H1 (cell line): ENCODE data around the gene CACNA1A. TPM values are rescaled to one million over a fixed set of nuclear protein-coding genes. Genes with fewer than 3 reads are reported as not detected.
A peak's percentile ranks its signal among the peaks of the same experiment; 100 is the strongest.

ENCODE experiments used
- polyA plus RNA-seq, 7 experiments: library from polyadenylated mRNA; depleted of rRNA in 3 of 7; stranded (reverse) in 5 of 7; unstranded in 2 of 7; fragments of >200 nt in 5 of 7; fragments of 200-250 nt in 2 of 7; gene quantifications; 1 replicate in 5 of 7; 2 replicates in 1 of 7; 4 replicates in 1 of 7; pipeline versions ENCODE4 v1.2.1 to v1.2.3, GENCODE V29; 2011 to 2013; ENCODE audit warnings: missing spikeins in 2 of 7, mixed read lengths in 2 of 7
- total RNA-seq: library from RNA; stranded (reverse); fragmentation: NEBNext Ultra II Directional; extraction: Animal tissue kit (Norgen Biotek cat#: 25700); gene quantifications from 2 replicates; pipeline ENCODE4 v1.2.1, GENCODE V29; 2021
- TF ChIP-seq, protein P1 (sequence below): IDR thresholded peaks from 2 replicates; pipeline ENCODE4 v1.6.1; 2012; ENCODE audit warnings: inconsistent platforms

The CACNA1A gene
- total and polyA plus RNA-seq, 2 of the 8 experiments (the other 6 are each of a cell fraction or from before 2014, with no cell fraction given) = 10.7 to 25.3 TPM

GRCh38 chr19:13537454-13537853 is 31.2 kb upstream of the CACNA1A start (continued):
- TF ChIP-seq, protein P1, sequence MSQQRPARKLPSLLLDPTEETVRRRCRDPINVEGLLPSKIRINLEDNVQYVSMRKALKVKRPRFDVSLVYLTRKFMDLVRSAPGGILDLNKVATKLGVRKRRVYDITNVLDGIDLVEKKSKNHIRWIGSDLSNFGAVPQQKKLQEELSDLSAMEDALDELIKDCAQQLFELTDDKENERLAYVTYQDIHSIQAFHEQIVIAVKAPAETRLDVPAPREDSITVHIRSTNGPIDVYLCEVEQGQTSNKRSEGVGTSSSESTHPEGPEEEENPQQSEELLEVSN = peak; percentile 79
